22Rv1 (cell line): ENCODE measurements around the gene SLC2A2.

Source experiments
- ZFX ChIP-seq: fragments of 450-650 bp; IDR thresholded peaks from 2 replicates; pipeline ENCODE4 v1.6.1; 2017; ENCODE audit warnings: antibody characterized with exemption, borderline replicate concordance
- TF ChIP-seq, protein P1 (sequence below): fragments of 450-650 bp; IDR thresholded peaks from 2 replicates; pipeline ENCODE4 v1.5.1; 2017; ENCODE audit warnings: mild to moderate bottlenecking

DNA sequence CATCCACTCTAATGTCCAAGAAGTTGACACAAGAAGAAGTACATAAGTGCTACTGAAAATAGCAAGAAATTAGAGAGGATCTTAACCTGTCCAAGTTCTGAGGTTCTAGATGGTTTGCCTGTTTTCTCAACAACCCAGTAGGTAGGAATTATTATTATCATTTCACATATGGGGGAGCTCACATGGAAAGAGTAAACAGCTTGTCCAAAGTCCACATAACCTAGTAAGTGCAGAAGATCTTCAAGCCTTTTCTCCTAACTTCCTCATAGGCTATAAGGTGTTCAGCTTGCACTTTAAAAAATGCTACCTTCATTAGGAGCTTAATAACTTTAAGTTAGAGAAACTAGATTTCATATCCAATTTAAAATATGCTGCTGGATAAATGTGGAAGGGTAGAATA, 3.0 kb downstream of the SLC2A2 start:
- TF ChIP-seq, protein P1, sequence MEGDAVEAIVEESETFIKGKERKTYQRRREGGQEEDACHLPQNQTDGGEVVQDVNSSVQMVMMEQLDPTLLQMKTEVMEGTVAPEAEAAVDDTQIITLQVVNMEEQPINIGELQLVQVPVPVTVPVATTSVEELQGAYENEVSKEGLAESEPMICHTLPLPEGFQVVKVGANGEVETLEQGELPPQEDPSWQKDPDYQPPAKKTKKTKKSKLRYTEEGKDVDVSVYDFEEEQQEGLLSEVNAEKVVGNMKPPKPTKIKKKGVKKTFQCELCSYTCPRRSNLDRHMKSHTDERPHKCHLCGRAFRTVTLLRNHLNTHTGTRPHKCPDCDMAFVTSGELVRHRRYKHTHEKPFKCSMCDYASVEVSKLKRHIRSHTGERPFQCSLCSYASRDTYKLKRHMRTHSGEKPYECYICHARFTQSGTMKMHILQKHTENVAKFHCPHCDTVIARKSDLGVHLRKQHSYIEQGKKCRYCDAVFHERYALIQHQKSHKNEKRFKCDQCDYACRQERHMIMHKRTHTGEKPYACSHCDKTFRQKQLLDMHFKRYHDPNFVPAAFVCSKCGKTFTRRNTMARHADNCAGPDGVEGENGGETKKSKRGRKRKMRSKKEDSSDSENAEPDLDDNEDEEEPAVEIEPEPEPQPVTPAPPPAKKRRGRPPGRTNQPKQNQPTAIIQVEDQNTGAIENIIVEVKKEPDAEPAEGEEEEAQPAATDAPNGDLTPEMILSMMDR = no peak
- no peak for TF ChIP-seq ZFX
